UCSD-AML1 (cell line): Measurements from ENCODE around the gene SEZ6L2.
"Not testable (repeated sequence)": the region's sequence is repeated elsewhere in the genome, so short reads cannot be mapped to it uniquely, and the experiment has no call there.

Source experiments
- DNase-seq: peaks from one replicate; lab custom pipeline; 2025; ENCODE audit not compliant: unreplicated experiment; lab: John Stamatoyannopoulos, UW

Gene SEZ6L2

GRCh38 chr16:29891525-29892457 lies 7.6 kb downstream of the SEZ6L2 start:
- no peak for DNase-seq

GRCh38 chr16:29889372-29889771 lies 10.0 kb downstream of the SEZ6L2 start:
- DNase-seq, result not testable (repeated sequence)

GRCh38 chr16:29883987-29884386 lies 15.4 kb downstream of the SEZ6L2 start:
- DNase-seq, result no peak

GRCh38 chr16:29881050-29881449 lies 18.3 kb downstream of the SEZ6L2 start:
- no peak for DNase-seq

- no peak for DNase-seq
Observed at GRCh38 chr16:29878172-29878571, 21.2 kb downstream of the SEZ6L2 start.

- DNase-seq, result no peak
Observed at GRCh38 chr16:29877266-29877961, 21.9 kb downstream of the SEZ6L2 start.

GRCh38 chr16:29876594-29877249 lies 22.6 kb downstream of the SEZ6L2 start:
- DNase-seq, result no peak

GRCh38 chr16:29876217-29876593 lies 23.1 kb downstream of the SEZ6L2 start:
- DNase-seq, result no peak

- no peak for DNase-seq
Observed at GRCh38 chr16:29875206-29875605, 24.1 kb downstream of the SEZ6L2 start.

- no peak for DNase-seq
Observed at GRCh38 chr16:29873319-29873718, 26.0 kb downstream of the SEZ6L2 start.

GRCh38 chr16:29871822-29872546 lies 27.4 kb downstream of the SEZ6L2 start:
- no peak for DNase-seq

GRCh38 chr16:29869067-29869466 lies 30.3 kb downstream of the SEZ6L2 start:
- DNase-seq, result not testable (repeated sequence)

- DNase-seq, result no peak
Observed at GRCh38 chr16:29868396-29869009, 30.8 kb downstream of the SEZ6L2 start.

- DNase-seq, result no peak
Observed at GRCh38 chr16:29864205-29864604, 35.1 kb downstream of the SEZ6L2 start.

- no peak for DNase-seq
Observed at GRCh38 chr16:29863669-29863984, 35.7 kb downstream of the SEZ6L2 start.

GRCh38 chr16:29862884-29863668 lies 36.3 kb downstream of the SEZ6L2 start, which contains the start of gene CDIPT:
Gene CDIPT, minus strand, starts transcription at chr16:29863226. Its CDS starts 369 bp downstream, at chr16:29862857.
- peak; percentile 92 for DNase-seq

GRCh38 chr16:29862383-29862883 lies 36.9 kb downstream of the SEZ6L2 start:
- no peak for DNase-seq

- no peak for DNase-seq
Observed at GRCh38 chr16:29860218-29860617, 39.1 kb downstream of the SEZ6L2 start.

GRCh38 chr16:29858974-29859373 lies 40.4 kb downstream of the SEZ6L2 start:
- DNase-seq, result no peak
